ENCODE results near the gene ZNF511. TPM values are rescaled to one million over a fixed set of nuclear protein-coding genes. Genes with fewer than 3 reads are reported as not detected.

The ZNF511 gene
- total RNA-seq, 1 experiment from 2014 or later = 44.7 TPM

GRCh38 chr10:133353202-133353959 lies 44.7 kb downstream of the ZNF511 start:
- TF ChIP-seq EZH2 (IDR thresholded peaks at IDR 0.05; ENCODE audit: low read depth) = no peak
- TF ChIP-seq, protein P1, sequence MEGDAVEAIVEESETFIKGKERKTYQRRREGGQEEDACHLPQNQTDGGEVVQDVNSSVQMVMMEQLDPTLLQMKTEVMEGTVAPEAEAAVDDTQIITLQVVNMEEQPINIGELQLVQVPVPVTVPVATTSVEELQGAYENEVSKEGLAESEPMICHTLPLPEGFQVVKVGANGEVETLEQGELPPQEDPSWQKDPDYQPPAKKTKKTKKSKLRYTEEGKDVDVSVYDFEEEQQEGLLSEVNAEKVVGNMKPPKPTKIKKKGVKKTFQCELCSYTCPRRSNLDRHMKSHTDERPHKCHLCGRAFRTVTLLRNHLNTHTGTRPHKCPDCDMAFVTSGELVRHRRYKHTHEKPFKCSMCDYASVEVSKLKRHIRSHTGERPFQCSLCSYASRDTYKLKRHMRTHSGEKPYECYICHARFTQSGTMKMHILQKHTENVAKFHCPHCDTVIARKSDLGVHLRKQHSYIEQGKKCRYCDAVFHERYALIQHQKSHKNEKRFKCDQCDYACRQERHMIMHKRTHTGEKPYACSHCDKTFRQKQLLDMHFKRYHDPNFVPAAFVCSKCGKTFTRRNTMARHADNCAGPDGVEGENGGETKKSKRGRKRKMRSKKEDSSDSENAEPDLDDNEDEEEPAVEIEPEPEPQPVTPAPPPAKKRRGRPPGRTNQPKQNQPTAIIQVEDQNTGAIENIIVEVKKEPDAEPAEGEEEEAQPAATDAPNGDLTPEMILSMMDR (conservative IDR thresholded peaks at IDR 0.05) = no peak
- Histone ChIP-seq H3K36me3 (ENCODE audit: low read depth) (no peaks in the 10 kb centered on the region), H2AFZ (no peak overlapping the region), H3K9me2 (ENCODE audit: insufficient read depth) (no peaks in the 10 kb centered on the region), H3K9me3 (ENCODE audit: insufficient read depth, low read depth) (no peaks in the 10 kb centered on the region), H3K4me1 (replicated peaks; ENCODE audit: insufficient read depth) (no peaks in the 10 kb centered on the region), H3K27me3 (ENCODE audit: insufficient read depth, low read depth) (no peaks in the 10 kb centered on the region), H3K27ac (no peak overlapping the region), H4K20me1 (ENCODE audit: insufficient read depth) (no peaks in the 10 kb centered on the region), H3K4me3 (no peak overlapping the region), H3F3A (ENCODE audit: insufficient read depth, low read depth) (no peaks in the 10 kb centered on the region), H3K79me2 (ENCODE audit: low read depth) (no peaks in the 10 kb centered on the region), H3K4me2 (no peak overlapping the region)
- BruUV-seq (replicated peaks) = no TSS peak
- POLR2A ChIA-PET (ENCODE audit: unreplicated experiment) = no interaction called here
- CTCF ChIA-PET = interaction anchor here (1.4 kb wide), 1 partner anchor 24 kb away, joined by 6 read pairs; no protein-coding TSS in a partner anchor
- intact Hi-C loops (cut with micrococcal nuclease; ENCODE audit: unreplicated experiment) = no loop called here
- DNase-seq = no peak

- BruUV-seq (replicated peaks) = no TSS peak
- ChIA-PET POLR2A (ENCODE audit: unreplicated experiment) (no interaction called here), CTCF (interaction anchor here (1.4 kb wide), 1 partner anchor 24 kb away, joined by 6 read pairs; no protein-coding TSS in a partner anchor)
Measured at GRCh38 chr10:133353988-133354605, 45.4 kb downstream of the ZNF511 start.

GRCh38 chr10:133354672-133355240 lies 46.0 kb downstream of the ZNF511 start:
- H3F3A ChIP-seq (ENCODE audit: insufficient read depth, low read depth) = no peaks in the 10 kb centered on the region
- intact Hi-C loops (cut with micrococcal nuclease; ENCODE audit: unreplicated experiment) = no loop called here
- no peak overlapping the region for H3K4me2 ChIP-seq
- ChIA-PET POLR2A (ENCODE audit: unreplicated experiment) (no interaction called here), CTCF (no interaction called here)
- no peak overlapping the region for H3K27ac ChIP-seq
- H3K4me3 ChIP-seq = no peak overlapping the region
- TF ChIP-seq, protein P1 (conservative IDR thresholded peaks at IDR 0.05) = no peak
- no peak for TF ChIP-seq EZH2 (IDR thresholded peaks at IDR 0.05; ENCODE audit: low read depth)
- H3K9me2 ChIP-seq (ENCODE audit: insufficient read depth) = no peaks in the 10 kb centered on the region
- H3K4me1 ChIP-seq (replicated peaks; ENCODE audit: insufficient read depth) = no peaks in the 10 kb centered on the region
- no peak for DNase-seq
- H3K79me2 ChIP-seq (ENCODE audit: low read depth) = no peaks in the 10 kb centered on the region
- H3K9me3 ChIP-seq (ENCODE audit: insufficient read depth, low read depth) = no peaks in the 10 kb centered on the region
- H2AFZ ChIP-seq = no peak overlapping the region
- BruUV-seq (replicated peaks) = no TSS peak
- H3K27me3 ChIP-seq (ENCODE audit: insufficient read depth, low read depth) = no peaks in the 10 kb centered on the region
- H3K36me3 ChIP-seq (ENCODE audit: low read depth) = no peaks in the 10 kb centered on the region
- no peaks in the 10 kb centered on the region for H4K20me1 ChIP-seq (ENCODE audit: insufficient read depth)

More at GRCh38 chr10:133353988-133354605, 45.4 kb downstream of the ZNF511 start:
- no peak overlapping the region for H3K27ac ChIP-seq
- no peaks in the 10 kb centered on the region for H3K27me3 ChIP-seq (ENCODE audit: insufficient read depth, low read depth)
- no peaks in the 10 kb centered on the region for H4K20me1 ChIP-seq (ENCODE audit: insufficient read depth)
- no peaks in the 10 kb centered on the region for H3K36me3 ChIP-seq (ENCODE audit: low read depth)
- intact Hi-C loops (cut with micrococcal nuclease; ENCODE audit: unreplicated experiment) = no loop called here
- no peaks in the 10 kb centered on the region for H3K4me1 ChIP-seq (replicated peaks; ENCODE audit: insufficient read depth)
- no peaks in the 10 kb centered on the region for H3F3A ChIP-seq (ENCODE audit: insufficient read depth, low read depth)
- TF ChIP-seq EZH2 (IDR thresholded peaks at IDR 0.05; ENCODE audit: low read depth) = no peak
- TF ChIP-seq, protein P1 (conservative IDR thresholded peaks at IDR 0.05) = no peak
- no peak overlapping the region for H3K4me3 ChIP-seq
- H3K4me2 ChIP-seq = no peak overlapping the region
- no peak for DNase-seq
- H3K9me2 ChIP-seq (ENCODE audit: insufficient read depth) = no peaks in the 10 kb centered on the region
- no peaks in the 10 kb centered on the region for H3K9me3 ChIP-seq (ENCODE audit: insufficient read depth, low read depth)
- H3K79me2 ChIP-seq (ENCODE audit: low read depth) = no peaks in the 10 kb centered on the region
- no peak overlapping the region for H2AFZ ChIP-seq
